Left lobe of liver (tissue), 2 donors: Measurements from ENCODE around the gene SMPD3. TPM values are rescaled to one million over a fixed set of nuclear protein-coding genes. Genes with fewer than 3 reads are reported as not detected.
"Not testable (repeated sequence)": the region's sequence is repeated elsewhere in the genome, so short reads cannot be mapped to it uniquely, and the experiment has no call there.

ENCODE experiments used
- ATAC-seq: fragments of 200-7000 bp; cut with Tn5 transposase; one replicate; pipeline ENCODE4 v1.9.1; 2020; ENCODE audit warnings: mild to moderate bottlenecking, moderate library complexity
- DNase-seq: peaks from one replicate; pipeline ENCODE4 v3.0.0-alpha.2; 2020; ENCODE audit warnings: low spot score
- total RNA-seq: library from RNA; stranded (reverse); gene quantifications from one replicate; pipeline ENCODE4 v1.2.1, GENCODE V29; 2021
- donor health status: DM: no; HTN: no; CAD: no; lungs with moderate emphysema.
- donor health status: DM: no; HTN: yes; CAD: no.

The SMPD3 gene
- total RNA-seq: 32.7 TPM

- peak; percentile 92 for DNase-seq
Measured at GRCh38 chr16:68448360-68448970, at the start of gene SMPD3. Gene SMPD3, minus strand, starts transcription at chr16:68448508. Its CDS starts 76,327 bp downstream, at chr16:68372181.

GRCh38 chr16:68496689-68497088 is 48.4 kb upstream of the SMPD3 start:
- no peak for ATAC-seq
- DNase-seq: no peak

More at GRCh38 chr16:68448360-68448970, at the start of gene SMPD3:
- peak; percentile 97 for ATAC-seq

- not testable (repeated sequence) for ATAC-seq
Measured at GRCh38 chr16:68494261-68494660, 46.0 kb upstream of the SMPD3 start.

GRCh38 chr16:68493412-68494070 is 45.2 kb upstream of the SMPD3 start:
- no peak for DNase-seq
- ATAC-seq: no peak

More at GRCh38 chr16:68494261-68494660, 46.0 kb upstream of the SMPD3 start:
- DNase-seq: not testable (repeated sequence)

- DNase-seq (peak; percentile 60), ATAC-seq (peak; percentile 76)
Measured at GRCh38 chr16:68492543-68493411, 44.5 kb upstream of the SMPD3 start.

- ATAC-seq: peak; percentile 20
- no peak for DNase-seq
Measured at GRCh38 chr16:68492151-68492542, 43.8 kb upstream of the SMPD3 start.

- ATAC-seq (no peak), DNase-seq (no peak)
Measured at GRCh38 chr16:68491576-68491950, 43.3 kb upstream of the SMPD3 start.

- DNase-seq: no peak
- ATAC-seq: no peak
Measured at GRCh38 chr16:68490829-68491575, 42.7 kb upstream of the SMPD3 start.

- no peak for DNase-seq
- no peak for ATAC-seq
Measured at GRCh38 chr16:68490358-68490757, 42.0 kb upstream of the SMPD3 start.

GRCh38 chr16:68488554-68488953 is 40.2 kb upstream of the SMPD3 start:
- ATAC-seq: no peak
- DNase-seq: no peak

GRCh38 chr16:68487669-68488068 is 39.4 kb upstream of the SMPD3 start:
- no peak for DNase-seq
- ATAC-seq: no peak

- ATAC-seq (no peak), DNase-seq (no peak)
Measured at GRCh38 chr16:68487203-68487514, 38.9 kb upstream of the SMPD3 start.

GRCh38 chr16:68486502-68487202 is 38.3 kb upstream of the SMPD3 start:
- DNase-seq (no peak), ATAC-seq (peak; percentile 62)

- ATAC-seq (peak; percentile 22), DNase-seq (no peak)
Measured at GRCh38 chr16:68481636-68482035, 33.3 kb upstream of the SMPD3 start.

- ATAC-seq: no peak
Measured at GRCh38 chr16:68480084-68480995, 32.0 kb upstream of the SMPD3 start.

GRCh38 chr16:68479271-68479670 is 31.0 kb upstream of the SMPD3 start:
- DNase-seq (no peak), ATAC-seq (no peak)

More at GRCh38 chr16:68480084-68480995, 32.0 kb upstream of the SMPD3 start:
- no peak for DNase-seq

- DNase-seq: peak; percentile 84
- peak; percentile 86 for ATAC-seq
Measured at GRCh38 chr16:68478526-68479250, 30.4 kb upstream of the SMPD3 start.

GRCh38 chr16:68475071-68475470 is 26.8 kb upstream of the SMPD3 start:
- no peak for ATAC-seq

More at GRCh38 chr16:68475071-68475470, 26.8 kb upstream of the SMPD3 start:
- DNase-seq: no peak
